Activated naive CD4-positive, alpha-beta T cell treated with anti-CD3 and anti-CD28 coated beads for 36 hours (primary cell): Measurements from ENCODE around the gene SMARCC2. TPM values are rescaled to one million over a fixed set of nuclear protein-coding genes. Genes with fewer than 3 reads are reported as not detected.

Experiments used
- CTCF ChIA-PET: fragments of 350-600 bp; sonication (Branson Sonifier 250); formaldehyde crosslinking; loops from one replicate; lab custom pipeline; 2021; ENCODE audit warnings: antibody characterized with exemption; lab: Charles Lee
- DNase-seq: peaks from one replicate; pipeline ENCODE4 v3.0.0-alpha.2; 2020
- H3K27ac Mint-ChIP-seq: one replicate; pipeline ENCODE4 v1.8.0; 2021; ENCODE audit warnings: mild to moderate bottlenecking, mixed read lengths
- H3K27me3 Mint-ChIP-seq: one replicate; pipeline ENCODE4 v1.8.0; 2021; ENCODE audit warnings: low read depth, mixed read lengths
- H3K36me3 Mint-ChIP-seq: one replicate; pipeline ENCODE4 v1.8.0; 2021; ENCODE audit warnings: low read depth, mixed read lengths
- H3K4me1 Mint-ChIP-seq: one replicate; pipeline ENCODE4 v1.8.0; 2021; ENCODE audit warnings: low read depth, mixed read lengths
- H3K4me3 Mint-ChIP-seq: one replicate; pipeline ENCODE4 v1.8.0; 2021; ENCODE audit warnings: mild to moderate bottlenecking, moderate library complexity, mixed read lengths
- H3K9me3 Mint-ChIP-seq: one replicate; pipeline ENCODE4 v1.8.0; 2021; ENCODE audit warnings: mixed read lengths
- intact Hi-C: fragments of 100-400 bp; cut with micrococcal nuclease; formaldehyde crosslinking; loops from one replicate; pipeline ENCODE4 v1.15.1; 2023
- total RNA-seq, 2 experiments: library from RNA; stranded (reverse); gene quantifications; one replicate each; pipeline ENCODE4 v1.2.3, GENCODE V29; 2021

Gene SMARCC2
- total RNA-seq, 2 experiments from 2014 or later: 75.8 to 79.0 TPM

- Mint-ChIP-seq H3K27ac (no peak overlapping the region), H3K36me3 (peaks cover 24% of the 10 kb centered on the region), H3K4me1 (peaks cover 31% of the 10 kb centered on the region), H3K9me3 (no peaks in the 10 kb centered on the region), H3K4me3 (no peak overlapping the region), H3K27me3 (no peaks in the 10 kb centered on the region)
- intact Hi-C loops: no loop called here
- DNase-seq: no peak
- CTCF ChIA-PET: no interaction called here
Observed at GRCh38 chr12:56146492-56147460, 42.5 kb downstream of the SMARCC2 start.

- intact Hi-C loops: no loop called here
- CTCF ChIA-PET: interaction anchor here (1.4 kb wide), 1 partner anchor 44 kb away, joined by 3 read pairs; the partner anchor contains the start of gene SMARCC2
- peaks cover 22% of the 10 kb centered on the region for H3K4me1 Mint-ChIP-seq
- H3K36me3 Mint-ChIP-seq: peaks cover 32% of the 10 kb centered on the region
- no peak overlapping the region for H3K27ac Mint-ChIP-seq
- H3K9me3 Mint-ChIP-seq: no peaks in the 10 kb centered on the region
- no peak for DNase-seq
- H3K27me3 Mint-ChIP-seq: no peaks in the 10 kb centered on the region
- H3K4me3 Mint-ChIP-seq: no peak overlapping the region
Observed at GRCh38 chr12:56145217-56145616, 44.1 kb downstream of the SMARCC2 start.

- Mint-ChIP-seq H3K4me1 (peaks cover 25% of the 10 kb centered on the region), H3K4me3 (no peak overlapping the region), H3K36me3 (peaks cover 42% of the 10 kb centered on the region), H3K9me3 (no peaks in the 10 kb centered on the region), H3K27ac (peak overlapping the region; percentile 72), H3K27me3 (no peaks in the 10 kb centered on the region)
- DNase-seq: no peak
- intact Hi-C loops: no loop called here
- CTCF ChIA-PET: interaction anchor here (1.4 kb wide), 1 partner anchor 46 kb away, joined by 3 read pairs; the partner anchor contains the start of gene SMARCC2
Observed at GRCh38 chr12:56143870-56144269, 45.4 kb downstream of the SMARCC2 start.

GRCh38 chr12:56143217-56143616 lies 46.1 kb downstream of the SMARCC2 start:
- CTCF ChIA-PET: interaction anchor here (0.5 to 1.8 kb wide), 3 partner anchors 32 to 204 kb away, joined by 3 to 8 read pairs (median 5); partner anchors contain the start of gene SMARCC2
- Mint-ChIP-seq H3K27ac (peak overlapping the region; percentile 72), H3K4me3 (no peak overlapping the region), H3K4me1 (peaks cover 32% of the 10 kb centered on the region), H3K27me3 (no peaks in the 10 kb centered on the region), H3K36me3 (peaks cover 49% of the 10 kb centered on the region), H3K9me3 (no peaks in the 10 kb centered on the region)
- DNase-seq: no peak
- intact Hi-C loops: no loop called here

- Mint-ChIP-seq H3K27me3 (no peaks in the 10 kb centered on the region), H3K27ac (peak overlapping the region; percentile 72), H3K9me3 (no peaks in the 10 kb centered on the region), H3K4me3 (no peak overlapping the region), H3K36me3 (peaks cover 57% of the 10 kb centered on the region), H3K4me1 (peaks cover 42% of the 10 kb centered on the region)
- CTCF ChIA-PET: interaction anchor here (0.5 to 1.8 kb wide), 3 partner anchors 15 to 203 kb away, joined by 3 to 8 read pairs (median 3); partner anchors contain the start of gene SMARCC2
- intact Hi-C loops: no loop called here
- DNase-seq: no peak
Observed at GRCh38 chr12:56141946-56142784, 47.1 kb downstream of the SMARCC2 start.

- CTCF ChIA-PET: interaction anchor here (1.4 kb wide), 1 partner anchor 11 kb away, joined by 4 read pairs; no protein-coding TSS in a partner anchor
- H3K27me3 Mint-ChIP-seq: no peaks in the 10 kb centered on the region
- peak overlapping the region; percentile 20 for H3K27ac Mint-ChIP-seq
- peaks cover 66% of the 10 kb centered on the region for H3K36me3 Mint-ChIP-seq
- H3K4me3 Mint-ChIP-seq: no peak overlapping the region
- DNase-seq: no peak
- no peaks in the 10 kb centered on the region for H3K9me3 Mint-ChIP-seq
- intact Hi-C loops: no loop called here
- H3K4me1 Mint-ChIP-seq: peaks cover 57% of the 10 kb centered on the region
Observed at GRCh38 chr12:56137853-56138571, 51.3 kb downstream of the SMARCC2 start.

GRCh38 chr12:56134897-56135296 lies 54.4 kb downstream of the SMARCC2 start:
- CTCF ChIA-PET: no interaction called here
- H3K9me3 Mint-ChIP-seq: no peaks in the 10 kb centered on the region
- no peak overlapping the region for H3K27ac Mint-ChIP-seq
- H3K36me3 Mint-ChIP-seq: peaks cover 70% of the 10 kb centered on the region
- peaks cover 66% of the 10 kb centered on the region for H3K4me1 Mint-ChIP-seq
- H3K27me3 Mint-ChIP-seq: no peaks in the 10 kb centered on the region
- intact Hi-C loops: no loop called here
- no peak overlapping the region for H3K4me3 Mint-ChIP-seq
- no peak for DNase-seq

- intact Hi-C loops: no loop called here
- H3K4me3 Mint-ChIP-seq: peak overlapping the region; percentile 91
- H3K9me3 Mint-ChIP-seq: no peaks in the 10 kb centered on the region
- peaks cover 59% of the 10 kb centered on the region for H3K4me1 Mint-ChIP-seq
- H3K27me3 Mint-ChIP-seq: no peaks in the 10 kb centered on the region
- no peak overlapping the region for H3K27ac Mint-ChIP-seq
- CTCF ChIA-PET: interaction anchor here (0.9 kb wide), 1 partner anchor 23 kb away, joined by 3 read pairs; no protein-coding TSS in a partner anchor
- peaks cover 40% of the 10 kb centered on the region for H3K36me3 Mint-ChIP-seq
- DNase-seq: no peak
Observed at GRCh38 chr12:56130876-56131275, 58.4 kb downstream of the SMARCC2 start.

GRCh38 chr12:56129942-56130495 lies 59.3 kb downstream of the SMARCC2 start:
- Mint-ChIP-seq H3K36me3 (peaks cover 37% of the 10 kb centered on the region), H3K4me3 (peak overlapping the region; percentile 91)

GRCh38 chr12:56129206-56129941 lies 59.9 kb downstream of the SMARCC2 start:
- peak overlapping the region; percentile 91 for H3K4me3 Mint-ChIP-seq
- no peaks in the 10 kb centered on the region for H3K9me3 Mint-ChIP-seq
- CTCF ChIA-PET: interaction anchor here (0.6 to 3.1 kb wide), 6 partner anchors 10 to 134 kb away, joined by 3 to 28 read pairs (median 8); partner anchors contain the start of genes MYL6B, SMARCC2 and ZC3H10
- intact Hi-C loops: loop anchor here (2.0 kb wide), 1 partner anchor 25 kb away; the partner anchor contains the start of gene PA2G4
- peak overlapping the region; percentile 86 for H3K27ac Mint-ChIP-seq
- peak; percentile 66 for DNase-seq
- H3K27me3 Mint-ChIP-seq: no peaks in the 10 kb centered on the region
- H3K36me3 Mint-ChIP-seq: peaks cover 36% of the 10 kb centered on the region
- H3K4me1 Mint-ChIP-seq: peaks cover 60% of the 10 kb centered on the region

More at GRCh38 chr12:56129942-56130495, 59.3 kb downstream of the SMARCC2 start:
- DNase-seq: no peak
- Mint-ChIP-seq H3K27ac (peak overlapping the region; percentile 55), H3K4me1 (peaks cover 58% of the 10 kb centered on the region), H3K27me3 (no peaks in the 10 kb centered on the region), H3K9me3 (no peaks in the 10 kb centered on the region)
- intact Hi-C loops: loop anchor here (2.0 kb wide), 1 partner anchor 25 kb away; the partner anchor contains the start of gene PA2G4
- CTCF ChIA-PET: interaction anchor here (0.7 to 3.1 kb wide), 5 partner anchors 10 to 59 kb away, joined by 3 to 28 read pairs (median 3); partner anchors contain the start of genes MYL6B and SMARCC2
